Colonic mucosa (tissue), 4 donors: ENCODE data around the gene C1orf94. TPM values are rescaled to one million over a fixed set of nuclear protein-coding genes. Genes with fewer than 3 reads are reported as not detected.

Experiments used
- DNase-seq: peaks from one replicate; pipeline ENCODE4 v3.0.0-alpha.2; 2020
- H3K27ac ChIP-seq: fragments of 200-600 bp; one replicate; pipeline ENCODE4 v1.8.0; 2021
- H3K27me3 ChIP-seq: fragments of 200-600 bp; one replicate; pipeline ENCODE4 v1.8.0; 2021
- H3K36me3 ChIP-seq: fragments of 200-600 bp; one replicate; pipeline ENCODE4 v1.8.0; 2021
- H3K4me1 ChIP-seq: fragments of 200-600 bp; one replicate; pipeline ENCODE4 v1.8.0; 2021; ENCODE audit warnings: mild to moderate bottlenecking
- H3K4me3 ChIP-seq: fragments of 200-600 bp; one replicate; pipeline ENCODE4 v1.8.0; 2021
- H3K9ac ChIP-seq, 2 donors: one replicate each; pipeline ENCODE4 v1.7.0; 2013; ENCODE audit warnings: control low read depth in 2 of 2, low read depth in 2 of 2, low read length in 2 of 2
- H3K9me3 ChIP-seq: fragments of 200-600 bp; one replicate; pipeline ENCODE4 v1.8.0; 2021
- intact Hi-C: fragments of 100-400 bp; cut with DNase I; formaldehyde crosslinking; loops from one replicate; pipeline ENCODE4 v1.14.1; 2022
- total RNA-seq, 2 donors: library from RNA; stranded (reverse); fragmentation: NEBNext Ultra II Directional in 1 of 2; extraction: Animal tissue kit (Norgen Biotek cat#: 25700) in 1 of 2; gene quantifications; one replicate each; pipeline ENCODE4 v1.2.1, GENCODE V29; 2021
- TF ChIP-seq, protein P1 (sequence below): fragments of 200-600 bp; IDR thresholded peaks from one replicate; pipeline ENCODE4 v1.8.0; 2022; ENCODE audit warnings: antibody characterized with exemption, mild to moderate bottlenecking
- donor health status: healthy.
- donor health status: DM: no; HTN: no; CAD: no.
- donor health status: DM: no; HTN: no; CAD: no.

Gene C1orf94
- total RNA-seq, 2 donors from 2014 or later, result not detected

- no peak for DNase-seq
- H3K9ac ChIP-seq, result no peak overlapping the region
- no peaks in the 10 kb centered on the region for H3K4me1 ChIP-seq
- H3K27ac ChIP-seq, result no peak overlapping the region
- no peaks in the 10 kb centered on the region for H3K36me3 ChIP-seq
- H3K27me3 ChIP-seq, result no peaks in the 10 kb centered on the region
- TF ChIP-seq, protein P1, sequence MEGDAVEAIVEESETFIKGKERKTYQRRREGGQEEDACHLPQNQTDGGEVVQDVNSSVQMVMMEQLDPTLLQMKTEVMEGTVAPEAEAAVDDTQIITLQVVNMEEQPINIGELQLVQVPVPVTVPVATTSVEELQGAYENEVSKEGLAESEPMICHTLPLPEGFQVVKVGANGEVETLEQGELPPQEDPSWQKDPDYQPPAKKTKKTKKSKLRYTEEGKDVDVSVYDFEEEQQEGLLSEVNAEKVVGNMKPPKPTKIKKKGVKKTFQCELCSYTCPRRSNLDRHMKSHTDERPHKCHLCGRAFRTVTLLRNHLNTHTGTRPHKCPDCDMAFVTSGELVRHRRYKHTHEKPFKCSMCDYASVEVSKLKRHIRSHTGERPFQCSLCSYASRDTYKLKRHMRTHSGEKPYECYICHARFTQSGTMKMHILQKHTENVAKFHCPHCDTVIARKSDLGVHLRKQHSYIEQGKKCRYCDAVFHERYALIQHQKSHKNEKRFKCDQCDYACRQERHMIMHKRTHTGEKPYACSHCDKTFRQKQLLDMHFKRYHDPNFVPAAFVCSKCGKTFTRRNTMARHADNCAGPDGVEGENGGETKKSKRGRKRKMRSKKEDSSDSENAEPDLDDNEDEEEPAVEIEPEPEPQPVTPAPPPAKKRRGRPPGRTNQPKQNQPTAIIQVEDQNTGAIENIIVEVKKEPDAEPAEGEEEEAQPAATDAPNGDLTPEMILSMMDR, result no peak
- H3K4me3 ChIP-seq, result no peak overlapping the region
- H3K9me3 ChIP-seq, result no peaks in the 10 kb centered on the region
- intact Hi-C loops, result no loop called here
Measured at GRCh38 chr1:34144766-34145165, 31.9 kb upstream of the C1orf94 start.

- no peaks in the 10 kb centered on the region for H3K4me1 ChIP-seq
- no peak overlapping the region for H3K27ac ChIP-seq
- no peak overlapping the region for H3K4me3 ChIP-seq
- H3K9me3 ChIP-seq, result no peaks in the 10 kb centered on the region
- TF ChIP-seq, protein P1, result no peak
- intact Hi-C loops, result no loop called here
- no peaks in the 10 kb centered on the region for H3K36me3 ChIP-seq
- no peak overlapping the region for H3K9ac ChIP-seq
- no peaks in the 10 kb centered on the region for H3K27me3 ChIP-seq
- DNase-seq, result no peak
Measured at GRCh38 chr1:34147301-34147700, 29.4 kb upstream of the C1orf94 start.

- Histone ChIP-seq H3K9ac (no peak overlapping the region), H3K4me3 (no peak overlapping the region), H3K9me3 (no peaks in the 10 kb centered on the region), H3K4me1 (no peaks in the 10 kb centered on the region), H3K36me3 (no peaks in the 10 kb centered on the region), H3K27me3 (no peaks in the 10 kb centered on the region), H3K27ac (no peak overlapping the region)
- DNase-seq, result no peak
- TF ChIP-seq, protein P1, result no peak
- intact Hi-C loops, result no loop called here
Measured at GRCh38 chr1:34149501-34149900, 27.2 kb upstream of the C1orf94 start.

- H3K27ac ChIP-seq, result no peak overlapping the region
- H3K9ac ChIP-seq, result no peak overlapping the region
- H3K9me3 ChIP-seq, result no peaks in the 10 kb centered on the region
- no peak for DNase-seq
- no peaks in the 10 kb centered on the region for H3K36me3 ChIP-seq
- H3K27me3 ChIP-seq, result no peaks in the 10 kb centered on the region
- no peaks in the 10 kb centered on the region for H3K4me1 ChIP-seq
- TF ChIP-seq, protein P1, result no peak
- no peak overlapping the region for H3K4me3 ChIP-seq
- intact Hi-C loops, result no loop called here
Measured at GRCh38 chr1:34153246-34153645, 23.5 kb upstream of the C1orf94 start.

DNA sequence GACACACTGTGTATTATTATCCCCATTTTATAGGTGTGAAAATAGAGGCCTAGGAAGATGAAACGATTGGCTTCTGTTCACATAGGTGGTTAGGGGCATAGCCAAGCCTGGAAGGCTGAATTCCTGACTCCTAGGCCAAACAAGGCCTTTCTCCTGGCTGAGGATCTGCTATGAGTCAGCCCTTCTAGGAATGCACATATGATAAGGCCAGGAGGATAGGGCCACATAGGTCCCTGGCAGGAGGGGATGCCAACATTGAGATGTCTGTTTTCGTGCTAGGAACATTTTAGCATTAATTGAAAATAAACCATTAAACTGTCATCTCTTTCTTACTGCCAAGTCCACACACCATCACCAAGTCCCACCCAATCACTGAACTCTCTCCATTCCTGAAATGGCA is 20.8 kb upstream of the C1orf94 start:
- no peak for DNase-seq

More for the DNA sequence above, 20.8 kb upstream of the C1orf94 start:
- no peaks in the 10 kb centered on the region for H3K27me3 ChIP-seq
- no peaks in the 10 kb centered on the region for H3K9me3 ChIP-seq
- no peaks in the 10 kb centered on the region for H3K4me1 ChIP-seq
- no peak overlapping the region for H3K27ac ChIP-seq
- no peaks in the 10 kb centered on the region for H3K36me3 ChIP-seq
- intact Hi-C loops, result no loop called here
- no peak overlapping the region for H3K4me3 ChIP-seq
- TF ChIP-seq, protein P1, result no peak
- no peak overlapping the region for H3K9ac ChIP-seq
